Panc1 (cell line): ENCODE data around the gene CD300E.
A peak's percentile ranks its signal among the peaks of the same experiment; 100 is the strongest.

Experiments
- POLR2AphosphoS5 ChIP-seq: IDR thresholded peaks from 2 replicates; pipeline ENCODE4 v1.6.1; 2012; ENCODE audit warnings: mild to moderate bottlenecking, low read depth, low read length, moderate library complexity
- SIN3A ChIP-seq: IDR thresholded peaks from 2 replicates; pipeline ENCODE4 v1.6.1; 2012; ENCODE audit warnings: low read depth, mild to moderate bottlenecking, low read length, moderate library complexity, borderline replicate concordance; ENCODE audit not compliant: insufficient read depth
- TCF7L2 ChIP-seq: IDR thresholded peaks from 2 replicates; pipeline ENCODE4 v1.6.1; 2011; ENCODE audit warnings: mild to moderate bottlenecking, low read depth, low read length, inconsistent platforms
- TF ChIP-seq, protein P1 (sequence below): fragments of 450-650 bp; IDR thresholded peaks from 2 replicates; pipeline ENCODE4 v1.5.1; 2017; ENCODE audit warnings: mild to moderate bottlenecking
- TF ChIP-seq, protein P2 (sequence below), 2 experiments: IDR thresholded peaks; 2 replicates each; pipeline ENCODE4 v1.6.1; 2011 to 2012; ENCODE audit warnings: low read depth in 2 of 2, control low read depth in 1 of 2, low read length in 1 of 2, mild to moderate bottlenecking in 1 of 2, moderate library complexity in 1 of 2; ENCODE audit not compliant: insufficient read depth in 1 of 2

DNA sequence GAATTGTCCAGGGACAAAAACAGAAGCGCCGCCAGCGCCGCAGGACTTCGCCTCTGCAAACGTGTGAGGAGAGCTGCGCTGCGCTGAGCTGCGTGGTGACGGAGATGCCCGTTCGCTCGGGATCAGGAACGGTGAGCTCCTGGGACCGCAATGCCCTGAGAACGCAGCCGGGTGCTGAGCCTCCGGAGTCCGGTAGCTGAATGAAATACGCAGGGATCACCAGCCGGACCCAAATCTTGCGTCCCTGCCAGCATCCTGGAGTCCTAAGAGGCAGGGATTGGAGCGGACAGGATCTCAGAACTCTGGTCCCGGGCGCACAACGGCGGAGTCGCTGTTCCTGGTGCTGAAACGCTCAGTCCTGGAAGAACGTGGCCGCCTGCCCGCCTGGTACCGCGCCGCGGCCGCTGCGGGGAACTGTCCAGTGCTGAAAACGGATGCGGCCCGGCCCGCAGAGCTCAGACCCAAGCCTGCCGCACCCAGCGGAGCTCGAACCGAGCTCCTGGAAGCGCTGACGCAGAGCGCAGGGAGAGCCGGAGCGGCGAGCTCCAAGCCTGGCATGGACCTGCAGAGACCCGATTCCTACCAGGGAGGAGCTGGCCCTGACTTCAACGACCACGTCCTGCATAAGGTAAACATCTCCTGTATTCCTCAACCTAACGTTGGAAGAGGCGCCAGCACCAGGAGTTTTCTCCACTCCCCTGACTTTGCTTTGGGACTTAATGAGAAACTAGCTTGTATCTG, 47.7 kb upstream of the CD300E start:
- TF ChIP-seq, protein P1, sequence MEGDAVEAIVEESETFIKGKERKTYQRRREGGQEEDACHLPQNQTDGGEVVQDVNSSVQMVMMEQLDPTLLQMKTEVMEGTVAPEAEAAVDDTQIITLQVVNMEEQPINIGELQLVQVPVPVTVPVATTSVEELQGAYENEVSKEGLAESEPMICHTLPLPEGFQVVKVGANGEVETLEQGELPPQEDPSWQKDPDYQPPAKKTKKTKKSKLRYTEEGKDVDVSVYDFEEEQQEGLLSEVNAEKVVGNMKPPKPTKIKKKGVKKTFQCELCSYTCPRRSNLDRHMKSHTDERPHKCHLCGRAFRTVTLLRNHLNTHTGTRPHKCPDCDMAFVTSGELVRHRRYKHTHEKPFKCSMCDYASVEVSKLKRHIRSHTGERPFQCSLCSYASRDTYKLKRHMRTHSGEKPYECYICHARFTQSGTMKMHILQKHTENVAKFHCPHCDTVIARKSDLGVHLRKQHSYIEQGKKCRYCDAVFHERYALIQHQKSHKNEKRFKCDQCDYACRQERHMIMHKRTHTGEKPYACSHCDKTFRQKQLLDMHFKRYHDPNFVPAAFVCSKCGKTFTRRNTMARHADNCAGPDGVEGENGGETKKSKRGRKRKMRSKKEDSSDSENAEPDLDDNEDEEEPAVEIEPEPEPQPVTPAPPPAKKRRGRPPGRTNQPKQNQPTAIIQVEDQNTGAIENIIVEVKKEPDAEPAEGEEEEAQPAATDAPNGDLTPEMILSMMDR, result no peak
- TF ChIP-seq, protein P2, sequence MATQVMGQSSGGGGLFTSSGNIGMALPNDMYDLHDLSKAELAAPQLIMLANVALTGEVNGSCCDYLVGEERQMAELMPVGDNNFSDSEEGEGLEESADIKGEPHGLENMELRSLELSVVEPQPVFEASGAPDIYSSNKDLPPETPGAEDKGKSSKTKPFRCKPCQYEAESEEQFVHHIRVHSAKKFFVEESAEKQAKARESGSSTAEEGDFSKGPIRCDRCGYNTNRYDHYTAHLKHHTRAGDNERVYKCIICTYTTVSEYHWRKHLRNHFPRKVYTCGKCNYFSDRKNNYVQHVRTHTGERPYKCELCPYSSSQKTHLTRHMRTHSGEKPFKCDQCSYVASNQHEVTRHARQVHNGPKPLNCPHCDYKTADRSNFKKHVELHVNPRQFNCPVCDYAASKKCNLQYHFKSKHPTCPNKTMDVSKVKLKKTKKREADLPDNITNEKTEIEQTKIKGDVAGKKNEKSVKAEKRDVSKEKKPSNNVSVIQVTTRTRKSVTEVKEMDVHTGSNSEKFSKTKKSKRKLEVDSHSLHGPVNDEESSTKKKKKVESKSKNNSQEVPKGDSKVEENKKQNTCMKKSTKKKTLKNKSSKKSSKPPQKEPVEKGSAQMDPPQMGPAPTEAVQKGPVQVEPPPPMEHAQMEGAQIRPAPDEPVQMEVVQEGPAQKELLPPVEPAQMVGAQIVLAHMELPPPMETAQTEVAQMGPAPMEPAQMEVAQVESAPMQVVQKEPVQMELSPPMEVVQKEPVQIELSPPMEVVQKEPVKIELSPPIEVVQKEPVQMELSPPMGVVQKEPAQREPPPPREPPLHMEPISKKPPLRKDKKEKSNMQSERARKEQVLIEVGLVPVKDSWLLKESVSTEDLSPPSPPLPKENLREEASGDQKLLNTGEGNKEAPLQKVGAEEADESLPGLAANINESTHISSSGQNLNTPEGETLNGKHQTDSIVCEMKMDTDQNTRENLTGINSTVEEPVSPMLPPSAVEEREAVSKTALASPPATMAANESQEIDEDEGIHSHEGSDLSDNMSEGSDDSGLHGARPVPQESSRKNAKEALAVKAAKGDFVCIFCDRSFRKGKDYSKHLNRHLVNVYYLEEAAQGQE (IDR thresholded peaks at IDR 0.05; ENCODE audit: insufficient read depth in 1 of 2, low read depth in 2 of 2, low read length in 1 of 2), result peak; percentile 91 to 96
- TF ChIP-seq POLR2AphosphoS5 (no peak), SIN3A (no peak), TCF7L2 (no peak)
